Lower leg skin (tissue), 3 donors: ENCODE data around the gene CCDC127.

Experiments
- CTCF ChIP-seq, 3 donors: fragments of 450-650 bp; IDR thresholded peaks; one replicate each; pipeline ENCODE4 v1.5.1; 2016; ENCODE audit warnings: antibody characterized with exemption in 3 of 3, mild to moderate bottlenecking in 3 of 3, moderate library complexity in 2 of 3
- POLR2A ChIP-seq, 2 donors: fragments of 450-650 bp; IDR thresholded peaks; one replicate each; pipeline ENCODE4 v1.6.1; 2016 to 2017; ENCODE audit warnings: antibody characterized with exemption in 2 of 2, mild to moderate bottlenecking in 1 of 2, moderate library complexity in 1 of 2

- TF ChIP-seq CTCF (IDR thresholded peaks at IDR 0.05) (no peak), POLR2A (IDR thresholded peaks at IDR 0.05) (no peak)
Observed at GRCh38 chr5:206927-207536, 10.9 kb downstream of the CCDC127 start.
